Coronary artery (tissue), 2 donors: Measurements from ENCODE around the gene FRYL.
"Not testable (repeated sequence)": the region's sequence is repeated elsewhere in the genome, so short reads cannot be mapped to it uniquely, and the experiment has no call there.

ENCODE experiments used
- DNase-seq: peaks from one replicate; pipeline ENCODE4 v3.0.0-alpha.2; 2017; ENCODE audit warnings: low spot score
- H3K27ac ChIP-seq, 2 donors: fragments of 200-600 bp; sonication (generic); one replicate each; pipeline ENCODE4 v1.5.1; 2016 to 2019
- H3K4me3 ChIP-seq: fragments of 200-600 bp; sonication (generic); 2 replicates; pipeline ENCODE4 v1.5.1; 2016; ENCODE audit warnings: mild to moderate bottlenecking, moderate library complexity
- CTCF ChIP-seq: fragments of 200-600 bp; sonication (generic); IDR thresholded peaks from one replicate; pipeline ENCODE4 v1.5.1; 2019; ENCODE audit warnings: antibody characterized with exemption

The FRYL gene

GRCh38 chr4:48720459-48720858 lies 59.6 kb downstream of the FRYL start:
- TF ChIP-seq CTCF: no peak
- no peak overlapping the region for H3K27ac ChIP-seq
- DNase-seq: no peak
- no peak overlapping the region for H3K4me3 ChIP-seq

- no peak for DNase-seq
- no peak overlapping the region for H3K27ac ChIP-seq
- TF ChIP-seq CTCF: no peak
- H3K4me3 ChIP-seq: no peak overlapping the region
Measured at GRCh38 chr4:48718818-48719465, 61.1 kb downstream of the FRYL start.

GRCh38 chr4:48716285-48716684 lies 63.8 kb downstream of the FRYL start:
- not testable (repeated sequence) for H3K27ac ChIP-seq, H3K4me3 ChIP-seq, DNase-seq

GRCh38 chr4:48710446-48711209 lies 69.5 kb downstream of the FRYL start:
- H3K27ac ChIP-seq: no peak overlapping the region
- H3K4me3 ChIP-seq: no peak overlapping the region
- DNase-seq: no peak
- no peak for TF ChIP-seq CTCF

GRCh38 chr4:48709901-48710300 lies 70.2 kb downstream of the FRYL start:
- TF ChIP-seq CTCF: no peak
- H3K27ac ChIP-seq: no peak overlapping the region
- no peak for DNase-seq
- no peak overlapping the region for H3K4me3 ChIP-seq

- Histone ChIP-seq H3K27ac (no peak overlapping the region), H3K4me3 (no peak overlapping the region)
- TF ChIP-seq CTCF: no peak
- DNase-seq: no peak
Measured at GRCh38 chr4:48708610-48709009, 71.5 kb downstream of the FRYL start.

GRCh38 chr4:48706736-48707135 lies 73.3 kb downstream of the FRYL start:
- DNase-seq: no peak
- H3K27ac ChIP-seq: no peak overlapping the region
- no peak for TF ChIP-seq CTCF
- no peak overlapping the region for H3K4me3 ChIP-seq
